GM04503 (cell line): ENCODE data around the gene SLC43A2.

Experiments
- DNase-seq: peaks from one replicate; pipeline ENCODE4 v3.0.0-alpha.2; 2012; ENCODE audit warnings: low read depth

The SLC43A2 gene

GRCh38 chr17:1562176-1562643 lies 66.4 kb downstream of the SLC43A2 start:
- DNase-seq, result no peak

GRCh38 chr17:1561420-1562175 lies 67.0 kb downstream of the SLC43A2 start:
- no peak for DNase-seq

- DNase-seq, result no peak
These were observed 67.7 kb downstream of the SLC43A2 start for GRCh38 chr17:1560858-1561355.

GRCh38 chr17:1560101-1560857 lies 68.4 kb downstream of the SLC43A2 start:
- no peak for DNase-seq

GRCh38 chr17:1559047-1560043 lies 69.3 kb downstream of the SLC43A2 start:
- no peak for DNase-seq

- DNase-seq, result no peak
These were observed 70.2 kb downstream of the SLC43A2 start for GRCh38 chr17:1558401-1558800.

- DNase-seq, result no peak
These were observed 71.1 kb downstream of the SLC43A2 start for GRCh38 chr17:1557355-1558095.

- no peak for DNase-seq
These were observed 72.8 kb downstream of the SLC43A2 start for GRCh38 chr17:1555651-1556471.

GRCh38 chr17:1554751-1555540 lies 73.7 kb downstream of the SLC43A2 start:
- DNase-seq, result no peak

GRCh38 chr17:1553354-1554266 lies 75.0 kb downstream of the SLC43A2 start:
- no peak for DNase-seq

- DNase-seq, result no peak
These were observed 75.7 kb downstream of the SLC43A2 start for GRCh38 chr17:1552932-1553331.

GRCh38 chr17:1551741-1552140 lies 76.9 kb downstream of the SLC43A2 start:
- no peak for DNase-seq

GRCh38 chr17:1548032-1548431 lies 80.6 kb downstream of the SLC43A2 start:
- DNase-seq, result no peak

GRCh38 chr17:1546292-1546922 lies 82.2 kb downstream of the SLC43A2 start:
- DNase-seq, result no peak

- no peak for DNase-seq
These were observed 83.0 kb downstream of the SLC43A2 start for GRCh38 chr17:1545618-1546017.

GRCh38 chr17:1542316-1542715 lies 86.3 kb downstream of the SLC43A2 start:
- no peak for DNase-seq

GRCh38 chr17:1541367-1541904 lies 87.2 kb downstream of the SLC43A2 start:
- no peak for DNase-seq

- DNase-seq, result no peak
These were observed 88.8 kb downstream of the SLC43A2 start for GRCh38 chr17:1539811-1540210.
